HG02970 (cell line): ENCODE data around the gene CIBAR2.
"Not testable (repeated sequence)": the region's sequence is repeated elsewhere in the genome, so short reads cannot be mapped to it uniquely, and the experiment has no call there.

ENCODE experiments used
- ATAC-seq: cut with Tn5 transposase; IDR thresholded peaks from one replicate; pipeline ENCODE4 v1.9.1; 2021; ENCODE audit warnings: mild to moderate bottlenecking, moderate library complexity, moderate number of reproducible peaks; ENCODE audit not compliant: unreplicated experiment, low FRiP score

The CIBAR2 gene

GRCh38 chr16:85129876-85130704 is 17.8 kb upstream of the CIBAR2 start:
- ATAC-seq: no peak

DNA sequence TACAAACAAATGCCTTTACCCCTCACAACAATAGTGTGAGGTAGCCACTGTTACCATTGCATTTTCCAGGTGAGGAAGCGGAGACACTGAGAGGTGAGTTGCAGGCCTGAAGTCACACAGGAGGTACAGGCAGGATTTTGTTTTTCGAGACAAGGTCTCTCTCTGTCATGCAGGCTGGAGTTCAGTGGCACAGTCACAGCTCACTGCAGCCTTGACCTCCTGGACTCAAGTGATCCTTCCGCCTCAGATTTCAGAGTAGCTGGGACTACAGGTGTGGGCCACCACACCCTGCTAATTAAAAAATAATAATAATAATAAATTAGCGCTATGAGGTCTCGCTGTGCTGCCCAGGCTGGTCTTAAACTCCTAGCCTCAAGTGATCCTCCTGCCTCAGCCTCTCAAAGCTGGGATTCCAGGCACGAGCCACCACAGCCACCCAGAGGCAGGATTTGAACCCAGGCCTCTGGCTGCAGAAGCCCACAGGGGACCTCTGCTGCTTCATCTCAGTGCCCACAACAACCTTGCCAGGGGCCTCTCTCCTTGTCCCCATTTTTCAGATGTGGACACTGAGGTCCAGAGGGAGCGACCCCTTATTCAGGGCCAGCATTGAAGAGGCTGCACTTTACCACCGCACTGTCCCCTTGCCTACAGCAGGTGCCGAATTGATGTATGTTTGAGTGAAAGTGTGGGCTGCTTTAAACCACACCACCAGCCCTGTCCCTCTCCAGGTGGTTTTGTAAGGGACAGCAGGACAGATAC is 16.0 kb upstream of the CIBAR2 start:
- ATAC-seq: no peak

DNA sequence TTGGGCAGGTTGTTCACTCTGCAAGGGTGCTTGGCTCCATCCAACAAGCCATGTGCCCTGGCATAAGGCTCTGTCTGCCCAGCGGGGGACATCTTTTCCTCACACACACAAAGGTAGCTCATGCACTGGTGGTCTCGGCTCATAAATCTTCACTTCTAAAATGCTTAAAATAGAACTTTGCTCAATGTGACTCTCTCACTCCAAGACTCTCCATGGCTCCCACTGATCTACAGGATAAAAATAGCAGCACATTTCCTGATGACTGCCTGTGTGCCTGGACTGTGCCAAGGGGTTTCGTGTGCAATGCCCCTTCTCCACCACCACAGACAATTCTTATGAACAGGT is 15.1 kb upstream of the CIBAR2 start:
- no peak for ATAC-seq

DNA sequence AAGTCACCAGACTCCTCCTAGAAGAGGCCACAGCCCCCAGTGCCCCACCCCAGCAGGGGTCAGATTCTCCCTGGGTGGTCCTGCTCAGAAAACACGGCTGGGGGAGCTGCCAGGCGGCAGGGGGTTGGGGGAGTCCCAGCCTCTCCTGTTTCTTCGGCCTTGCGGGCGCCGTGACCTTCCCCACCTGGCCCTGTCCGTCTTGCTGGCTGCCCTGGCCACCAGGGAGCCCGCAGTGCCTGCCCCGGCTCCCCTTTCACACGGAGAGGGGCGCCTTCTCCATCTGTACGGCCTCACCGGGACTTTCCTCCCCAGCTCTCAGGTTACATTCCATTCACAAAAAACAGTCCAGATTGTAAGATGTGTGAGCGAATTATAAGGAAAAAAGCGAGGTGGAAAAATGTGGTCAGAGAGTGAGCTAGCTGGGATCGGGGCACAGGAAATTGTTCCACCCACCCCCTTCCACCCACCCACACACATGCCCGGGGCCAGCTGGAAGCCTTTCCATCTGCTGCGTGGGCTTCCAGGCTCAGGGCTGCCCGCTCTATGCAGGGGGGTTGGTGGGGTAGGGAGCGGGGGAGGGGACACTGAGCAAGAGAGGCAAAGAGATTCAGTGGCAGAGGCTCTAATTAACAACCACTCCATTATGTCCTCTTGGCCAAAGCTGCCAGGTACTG is 14.6 kb upstream of the CIBAR2 start:
- no peak for ATAC-seq

- ATAC-seq: no peak
Measured at GRCh38 chr16:85126394-85126704, 14.1 kb upstream of the CIBAR2 start.

DNA sequence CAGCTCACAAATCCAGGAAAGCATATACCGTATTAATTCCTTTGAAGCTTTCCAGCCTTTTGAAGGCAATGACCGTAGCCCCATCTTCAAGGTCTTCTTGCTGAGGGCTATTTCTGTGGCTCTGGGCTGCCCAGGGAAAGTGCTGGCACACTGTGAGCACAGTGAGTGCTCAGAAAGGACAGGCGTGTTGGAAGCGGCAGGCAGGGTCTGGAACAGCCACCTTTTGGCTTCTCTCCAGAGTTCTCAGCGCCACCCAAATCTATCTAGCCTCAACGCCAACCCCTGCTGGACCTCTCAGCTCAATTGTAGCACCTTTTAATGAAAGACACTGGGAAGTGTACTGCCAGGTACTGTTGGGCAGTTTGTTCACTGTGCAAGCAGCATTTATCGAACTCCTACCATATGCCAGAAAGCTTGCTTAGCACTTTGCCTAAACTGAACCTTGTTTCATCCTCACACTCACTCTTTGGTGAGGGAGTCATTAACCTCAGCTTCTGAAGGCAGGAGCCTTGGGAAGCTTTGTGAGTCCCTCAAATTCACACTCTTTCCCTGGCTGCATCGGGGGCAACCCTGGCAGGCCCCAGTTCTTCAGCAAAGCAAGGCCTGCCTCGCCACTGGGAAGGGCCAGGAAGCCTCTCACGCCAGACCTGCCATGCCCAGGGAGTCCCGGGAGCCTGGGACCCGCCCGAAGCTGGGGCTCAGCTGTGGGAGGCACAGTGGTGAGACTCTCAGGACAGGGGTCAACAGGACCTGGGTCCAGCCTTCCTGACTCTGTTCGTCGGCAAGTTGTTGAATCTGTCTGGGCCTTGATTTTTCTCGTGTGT is 13.5 kb upstream of the CIBAR2 start:
- no peak for ATAC-seq

DNA sequence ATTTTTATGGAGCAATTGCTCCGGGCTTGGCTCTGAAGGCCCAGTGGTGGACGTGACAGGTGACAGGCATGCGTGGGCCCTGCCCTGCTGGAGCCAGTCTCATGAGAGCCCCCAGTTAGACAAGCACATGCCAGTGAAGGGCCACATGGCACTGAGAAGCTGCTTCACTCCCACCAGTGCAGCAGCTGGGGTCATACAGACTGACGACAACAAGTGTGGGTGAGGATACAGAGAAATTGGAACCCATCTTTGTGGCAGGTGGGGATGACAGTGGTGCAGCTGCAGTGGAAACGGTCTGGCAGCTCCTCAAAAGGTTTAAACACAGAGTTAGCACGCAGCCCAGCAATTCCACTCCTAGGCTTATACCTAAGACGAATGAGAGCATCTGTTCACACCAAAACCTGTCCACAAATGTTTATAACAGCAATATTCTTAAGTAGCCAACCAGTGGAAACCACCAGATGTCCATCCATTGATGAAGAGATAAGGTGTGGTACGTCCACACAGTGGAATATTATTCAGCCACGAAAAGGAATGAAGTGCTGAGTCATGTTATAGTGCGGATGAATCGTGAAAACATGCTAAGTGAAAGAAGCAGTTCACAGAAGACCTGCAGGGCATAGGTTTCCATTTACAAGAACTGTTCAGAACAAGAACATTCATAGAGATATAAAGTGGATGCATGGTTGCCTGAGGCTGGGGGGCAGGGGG is 12.5 kb upstream of the CIBAR2 start:
- ATAC-seq: no peak

DNA sequence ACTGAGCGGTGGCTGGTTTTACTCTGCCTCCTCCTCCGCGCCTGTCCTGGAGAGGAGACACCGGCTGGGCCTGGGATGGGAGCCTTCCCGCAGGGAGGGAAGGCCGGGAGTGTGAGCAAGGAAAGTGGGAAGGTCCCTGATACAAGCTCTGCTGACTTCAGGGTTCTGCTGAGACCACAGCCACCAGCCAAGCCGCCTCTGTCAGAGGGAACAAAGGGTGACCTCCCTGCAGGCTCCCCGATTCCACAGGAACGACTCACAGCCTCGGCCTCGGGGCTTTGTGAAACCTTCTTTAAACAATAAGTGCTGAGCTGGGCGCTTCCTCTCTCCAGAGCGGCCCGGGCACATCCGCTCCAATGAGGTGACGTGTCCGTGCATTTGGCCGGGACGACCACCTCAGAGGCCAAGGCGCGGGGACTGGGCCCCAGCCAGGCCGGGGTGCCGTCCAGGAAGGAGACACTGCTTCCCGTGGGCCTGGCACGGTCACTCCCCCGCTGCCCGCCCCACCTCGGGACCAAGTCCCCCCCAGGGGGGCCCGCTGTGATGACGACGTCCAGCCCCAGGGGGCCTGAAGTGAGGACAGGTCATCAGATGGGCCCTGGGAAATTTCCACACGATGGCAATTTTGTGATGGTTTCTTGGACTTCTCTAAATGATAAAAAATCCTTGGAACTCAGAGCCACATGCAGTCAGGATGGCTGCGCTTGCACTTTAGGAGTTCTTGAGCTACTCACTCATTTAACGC is 11.8 kb upstream of the CIBAR2 start:
- no peak for ATAC-seq

DNA sequence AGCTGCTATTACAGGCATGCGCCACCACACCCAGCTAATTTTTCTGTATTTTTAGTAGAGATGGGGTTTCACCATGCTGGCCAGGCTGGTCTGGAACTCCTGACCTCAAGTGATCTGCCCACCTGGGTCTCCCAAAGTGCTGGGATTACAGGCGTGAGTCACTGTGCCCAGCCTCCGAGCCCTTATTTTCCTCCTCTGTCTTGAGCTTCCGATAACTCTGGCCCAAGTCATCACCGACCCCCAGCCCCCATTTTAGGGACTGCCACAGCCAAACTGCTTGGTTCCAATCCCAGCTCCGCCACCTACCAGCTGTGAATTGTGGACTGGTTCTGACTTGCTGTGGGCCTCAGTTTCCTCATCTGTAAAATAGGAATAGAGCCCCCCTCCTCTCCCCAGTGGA is 11.2 kb upstream of the CIBAR2 start:
- not testable (repeated sequence) for ATAC-seq

DNA sequence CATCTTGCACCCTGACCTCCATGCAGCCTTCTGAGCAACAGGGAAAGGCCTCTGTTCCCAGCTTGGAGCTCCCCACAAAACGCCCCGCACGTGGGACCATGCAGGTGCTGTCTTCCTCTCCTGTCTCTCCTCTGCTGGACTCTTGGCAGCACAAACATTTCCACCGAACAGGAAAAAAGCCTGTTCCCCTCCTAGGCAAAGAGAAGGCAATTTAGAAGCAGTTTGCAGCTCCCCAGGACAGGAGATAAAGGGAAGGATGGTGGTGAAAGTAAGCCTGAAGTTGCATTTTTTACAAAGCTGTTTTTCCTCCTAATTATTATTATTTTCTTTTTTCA is 7.7 kb upstream of the CIBAR2 start:
- ATAC-seq: no peak

DNA sequence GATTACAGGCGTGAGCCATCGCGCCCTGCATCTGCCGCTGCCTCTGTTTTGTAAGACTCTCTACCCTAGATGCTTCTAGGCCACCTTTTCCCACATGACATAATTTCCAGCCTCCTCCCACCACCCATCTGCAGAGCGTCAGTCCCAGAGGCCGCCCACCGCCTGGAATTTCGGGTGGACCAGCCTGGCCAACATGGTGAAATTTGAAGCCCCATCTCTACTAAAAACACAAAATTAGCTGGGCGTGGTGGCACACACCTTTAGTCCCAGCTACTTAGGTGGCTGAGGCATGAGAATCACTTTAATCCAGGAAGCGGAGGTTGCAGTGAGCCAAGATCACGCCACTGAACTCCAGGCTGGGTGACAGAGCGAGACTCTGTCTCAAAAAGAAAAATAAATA is 5.1 kb upstream of the CIBAR2 start:
- ATAC-seq: no peak

DNA sequence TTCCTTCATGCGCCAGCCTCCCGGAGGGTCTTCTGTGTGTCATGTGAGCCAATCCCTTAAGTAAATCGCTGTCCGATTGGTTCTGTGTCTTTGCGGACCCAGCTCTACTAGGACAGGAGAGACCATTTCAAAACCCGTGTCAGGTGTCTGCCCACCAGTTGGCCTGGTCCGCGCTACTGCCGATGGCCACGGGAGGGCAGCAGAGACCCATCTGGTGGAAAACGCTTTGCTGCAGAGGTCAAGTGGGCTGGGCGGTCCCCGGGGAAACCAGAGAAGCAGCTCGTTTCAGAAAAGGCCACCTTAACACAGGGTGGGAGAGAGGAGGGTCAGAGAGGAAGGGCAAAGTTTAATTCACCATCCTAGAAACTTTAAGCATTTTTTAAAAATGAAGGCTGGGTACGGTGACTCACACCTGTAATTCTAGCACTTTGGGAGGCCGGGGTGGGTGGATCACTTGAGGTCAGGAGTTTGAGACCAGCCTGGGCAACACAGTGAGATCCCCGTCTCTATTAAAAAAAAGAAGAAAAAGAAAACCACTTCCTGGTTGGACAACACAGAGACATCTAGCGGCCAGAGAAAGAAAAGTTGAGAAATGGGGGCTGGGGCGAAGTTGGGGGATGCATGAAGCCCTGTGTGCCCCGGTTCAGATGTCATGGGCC is 2.8 kb upstream of the CIBAR2 start:
- no peak for ATAC-seq

GRCh38 chr16:85113913-85114312 is 1.6 kb upstream of the CIBAR2 start:
- ATAC-seq: no peak

DNA sequence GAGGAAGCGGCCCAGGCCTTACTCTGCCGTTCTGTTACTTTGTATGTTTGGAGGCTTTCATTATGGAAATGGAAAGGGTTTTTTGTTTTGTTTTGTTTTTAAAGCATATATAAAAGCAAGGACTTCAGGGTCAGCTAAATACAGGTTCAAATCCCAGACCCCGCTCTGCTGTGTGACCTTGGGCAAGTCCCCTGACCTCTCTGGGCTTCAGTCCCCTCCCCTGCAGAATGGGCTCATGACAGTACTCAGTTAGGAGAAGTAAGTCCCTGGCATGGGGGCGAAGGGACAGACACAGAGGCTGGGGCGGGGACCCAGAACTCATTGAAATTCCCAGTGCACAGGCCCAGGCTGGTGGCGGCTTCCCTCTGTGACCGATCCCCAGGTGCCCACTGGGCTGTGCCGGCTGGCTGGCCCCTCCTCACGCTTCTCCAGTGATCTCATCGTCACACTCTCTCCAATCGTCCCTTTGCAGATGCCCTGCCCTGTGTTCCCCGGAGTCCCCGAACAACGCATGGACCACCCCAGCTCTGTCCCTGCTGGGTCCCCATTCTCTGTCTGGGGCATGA is 979 bp upstream of the CIBAR2 start:
- no peak for ATAC-seq

DNA sequence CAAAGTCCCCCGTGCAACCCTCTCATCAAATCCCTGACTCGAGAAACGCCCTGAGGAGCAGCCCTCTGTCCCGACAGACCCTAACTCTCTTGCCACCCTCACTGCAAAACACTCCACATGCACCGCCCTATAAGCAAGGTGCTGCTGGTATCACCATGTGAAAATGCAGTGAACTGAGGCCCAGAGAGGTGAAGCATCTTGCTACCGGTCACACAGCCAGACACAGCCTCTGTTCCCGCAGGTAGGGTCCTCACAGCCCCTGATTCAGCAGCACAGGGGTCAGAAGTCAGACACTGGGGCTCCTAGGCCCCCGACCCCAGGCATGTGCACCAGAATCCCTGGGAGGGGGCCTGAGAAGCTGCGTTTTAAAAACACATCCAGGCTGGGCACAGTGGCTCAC is 1.1 kb downstream of the CIBAR2 start:
- ATAC-seq: no peak

DNA sequence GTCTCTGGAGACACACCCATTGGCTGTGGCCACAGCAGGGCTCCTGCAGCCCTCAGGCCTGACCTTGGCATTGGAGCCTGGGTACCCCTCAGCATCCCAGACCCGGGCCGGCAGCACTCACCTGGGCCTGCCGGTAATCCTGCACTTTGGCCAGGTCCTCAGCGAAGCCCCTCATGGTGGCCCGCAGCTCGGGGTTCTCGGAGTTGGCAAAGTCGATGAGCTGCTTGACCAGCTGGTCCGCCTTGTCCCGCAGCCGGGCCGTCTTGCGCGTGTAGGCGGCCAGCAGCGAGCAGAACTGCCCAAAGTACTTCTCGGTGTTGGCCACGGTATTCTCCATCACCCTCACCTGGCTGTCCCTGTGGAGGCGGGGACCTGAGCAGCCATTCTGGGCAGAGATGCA is 2.2 kb downstream of the CIBAR2 start:
- no peak for ATAC-seq

GRCh38 chr16:85107532-85107931 is 4.7 kb downstream of the CIBAR2 start:
- no peak for ATAC-seq

GRCh38 chr16:85107083-85107482 is 5.2 kb downstream of the CIBAR2 start:
- ATAC-seq: no peak

GRCh38 chr16:85105475-85105874 is 6.8 kb downstream of the CIBAR2 start:
- no peak for ATAC-seq
